D721Med (cell line): ENCODE data around the gene ARSA.
"Not testable (repeated sequence)": the region's sequence is repeated elsewhere in the genome, so short reads cannot be mapped to it uniquely, and the experiment has no call there.

Source experiments
- DNase-seq: peaks from one replicate; pipeline ENCODE4 v3.0.0; 2011; ENCODE audit warnings: low spot score; ENCODE audit not compliant: insufficient read length
- FAIRE-seq: peaks from 2 replicates; lab custom pipeline; 2011; peaks lifted over from hg19 to GRCh38; lab: Jason Lieb, UNC
- CTCF ChIP-seq: IDR thresholded peaks from 2 replicates; pipeline ENCODE4 v1.5.1; 2012; ENCODE audit warnings: mild to moderate bottlenecking, control low read depth; ENCODE audit not compliant: insufficient read depth; ENCODE audit errors: missing control alignments

ARSA gene

GRCh38 chr22:50670513-50670912 lies 42.6 kb upstream of the ARSA start:
- TF ChIP-seq CTCF: no peak
- DNase-seq: no peak
- no peak for FAIRE-seq

- TF ChIP-seq CTCF: no peak
- DNase-seq (no peak), FAIRE-seq (no peak)
Measured at GRCh38 chr22:50665738-50666137, 37.8 kb upstream of the ARSA start.

GRCh38 chr22:50665212-50665611 lies 37.3 kb upstream of the ARSA start:
- no peak for TF ChIP-seq CTCF
- DNase-seq (no peak), FAIRE-seq (no peak)

GRCh38 chr22:50660306-50660705 lies 32.4 kb upstream of the ARSA start:
- no peak for FAIRE-seq
- no peak for DNase-seq
- no peak for TF ChIP-seq CTCF

- not testable (repeated sequence) for FAIRE-seq
Measured at GRCh38 chr22:50659711-50660110, 31.8 kb upstream of the ARSA start.

GRCh38 chr22:50657925-50658324 lies 30.0 kb upstream of the ARSA start:
- FAIRE-seq: no peak
- TF ChIP-seq CTCF: no peak
- no peak for DNase-seq

More at GRCh38 chr22:50659711-50660110, 31.8 kb upstream of the ARSA start:
- not testable (repeated sequence) for DNase-seq

- no peak for TF ChIP-seq CTCF
- DNase-seq (no peak), FAIRE-seq (no peak)
Measured at GRCh38 chr22:50656122-50657070, 28.4 kb upstream of the ARSA start.

GRCh38 chr22:50654664-50655063 lies 26.7 kb upstream of the ARSA start:
- FAIRE-seq, DNase-seq: not testable (repeated sequence)
